ENCODE results near the gene TSHZ3.

- no peak for TF ChIP-seq CTCF (IDR thresholded peaks at IDR 0.05; ENCODE audit: control extremely low read depth in 1 of 3, insufficient read depth in 1 of 3, low read depth in 1 of 3, low read length in 3 of 3)
- TF ChIP-seq RAD21 (IDR thresholded peaks at IDR 0.05 in 1 of 2, conservative IDR thresholded peaks at IDR 0.05 in 1 of 2; ENCODE audit: low read depth in 2 of 2, low read length in 2 of 2), result no peak
- TF ChIP-seq SIN3A (conservative IDR thresholded peaks at IDR 0.05 in 1 of 2, IDR thresholded peaks at IDR 0.05 in 1 of 2; ENCODE audit: low read depth in 1 of 2, low read length in 2 of 2), result no peak
- no peak for TF ChIP-seq CBX5 (IDR thresholded peaks at IDR 0.05; ENCODE audit: low read depth, low read length)
Measured at GRCh38 chr19:31262725-31263191, 86.5 kb downstream of the TSHZ3 start.
